Tibial nerve (tissue), 4 donors: Measurements from ENCODE around the gene FUCA2. TPM values are rescaled to one million over a fixed set of nuclear protein-coding genes. Genes with fewer than 3 reads are reported as not detected.
A peak's percentile ranks its signal among the peaks of the same experiment; 100 is the strongest.

Experiments used
- DNase-seq, 2 donors: peaks; one replicate each; pipeline ENCODE4 v3.0.0-alpha.2; 2019; ENCODE audit warnings: low spot score in 2 of 2
- H3K27ac ChIP-seq, 4 donors: fragments of 200-600 bp; sonication (generic) in 3 of 4; one replicate each; pipeline ENCODE4 v1.5.1; 2017 to 2019; ENCODE audit warnings: mild to moderate bottlenecking in 1 of 4
- H3K27me3 ChIP-seq, 2 donors: fragments of 200-600 bp; sonication (generic) in 1 of 2; one replicate each; pipeline versions ENCODE4 v1.5.1 to v1.6.0; 2017 to 2019
- H3K36me3 ChIP-seq, 3 donors: fragments of 200-600 bp; sonication (generic); one replicate each; pipeline ENCODE4 v1.5.1; 2018 to 2019
- H3K4me1 ChIP-seq, 4 donors: fragments of 200-600 bp; sonication (generic) in 3 of 4; one replicate each; pipeline ENCODE4 v1.5.1; 2017 to 2019
- H3K4me3 ChIP-seq, 4 donors: fragments of 200-600 bp; sonication (generic) in 3 of 4; one replicate each; pipeline ENCODE4 v1.5.1; 2017 to 2019; ENCODE audit warnings: mild to moderate bottlenecking in 1 of 4, moderate library complexity in 1 of 4
- H3K9me3 ChIP-seq, 4 donors: fragments of 200-600 bp; sonication (generic) in 3 of 4; one replicate each; pipeline ENCODE4 v1.5.1; 2017 to 2019
- EP300 ChIP-seq, 2 donors: sonication (generic); formaldehyde crosslinking; IDR thresholded peaks; one replicate each; pipeline ENCODE4 v1.6.1; 2017; ENCODE audit warnings: antibody characterized with exemption in 2 of 2, mild to moderate bottlenecking in 1 of 2
- POLR2A ChIP-seq, 2 donors: fragments of 450-650 bp; IDR thresholded peaks; one replicate each; pipeline ENCODE4 v1.6.1; 2017; ENCODE audit warnings: antibody characterized with exemption in 2 of 2, mild to moderate bottlenecking in 2 of 2, moderate library complexity in 2 of 2
- WGBS, 2 donors: methylation state at CpG; one replicate each; pipeline ENCODE4 v1.1.5; 2018; 5-methylcytosine and 5-hydroxymethylcytosine counted together
- total RNA-seq, 4 donors: library from RNA; depleted of rRNA; stranded (reverse); fragments of >200 nt; gene quantifications; one replicate each; pipeline ENCODE4 v1.1.0, GENCODE V29; 2016
- TF ChIP-seq, protein P1 (sequence below), 5 experiments: fragments of 200-600 bp in 3 of 5; fragments of 450-650 bp in 2 of 5; sonication (generic) in 3 of 5; IDR thresholded peaks; one replicate each; pipeline ENCODE4 v1.5.1; 2016 to 2019; ENCODE audit warnings: antibody characterized with exemption in 5 of 5, mild to moderate bottlenecking in 3 of 5, moderate library complexity in 2 of 5

Gene FUCA2
- total RNA-seq, 4 donors from 2014 or later: 24.9 to 49.6 (median 33.6) TPM

DNA sequence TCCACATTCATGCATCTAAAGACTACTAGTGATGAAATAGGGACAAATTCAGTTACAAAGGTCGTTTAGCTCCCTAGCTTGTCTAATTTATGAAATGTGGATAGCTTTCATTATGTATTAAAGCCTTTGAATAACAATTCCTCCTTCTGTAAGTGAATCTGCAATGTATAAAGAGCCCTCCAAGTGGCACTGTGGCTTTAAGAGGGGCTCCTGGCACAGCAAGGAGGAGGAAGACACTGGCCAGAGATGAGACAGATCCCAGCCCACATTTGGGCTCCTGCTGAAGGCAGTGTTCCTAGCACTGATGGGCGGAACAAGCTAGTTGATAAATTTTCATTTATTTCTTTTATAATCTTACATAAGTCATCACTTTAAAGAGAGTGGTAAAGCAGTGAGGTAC lies 17.6 kb upstream of the FUCA2 start:
- 39 to 46% methylated on average over 2 of the region's 2 CpGs for WGBS, 2 donors

DNA sequence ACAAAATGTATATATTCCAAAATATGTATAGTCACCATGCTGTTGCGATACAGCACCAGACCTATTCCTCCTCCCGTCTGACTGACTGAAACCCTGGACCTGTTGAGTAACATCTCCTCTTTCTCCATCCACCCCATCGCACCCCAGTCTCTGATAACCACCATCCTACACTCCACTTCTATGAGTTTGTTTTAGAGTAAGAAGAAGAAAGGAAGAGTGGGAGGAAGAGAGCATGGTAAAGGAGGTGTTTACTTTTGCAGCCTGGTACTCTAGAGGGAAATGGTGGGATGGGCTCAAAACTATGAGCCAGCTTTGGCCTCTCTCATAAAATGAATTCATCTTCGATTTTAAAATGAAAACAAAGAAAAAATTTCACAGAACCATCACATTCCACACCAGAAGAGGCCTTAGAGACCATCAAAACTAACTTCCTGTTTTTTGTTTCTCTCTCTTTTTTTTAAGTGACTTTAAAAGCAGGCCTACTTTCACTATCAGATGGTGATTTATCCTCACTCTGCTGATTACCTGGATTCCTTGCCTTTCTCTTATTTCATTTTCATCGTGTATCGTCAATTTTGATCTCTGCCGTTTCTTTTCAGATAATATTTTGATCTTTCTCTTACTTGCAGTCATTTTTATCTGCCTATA lies 16.8 kb upstream of the FUCA2 start:
- Histone ChIP-seq H3K27ac (peak overlapping the region in 3 of 4 donors; percentile 27 to 43 (median 31)), H3K27me3 (no peaks in the 10 kb centered on the region), H3K9me3 (no peaks in the 10 kb centered on the region), H3K36me3 (no peaks in the 10 kb centered on the region), H3K4me3 (no peak overlapping the region), H3K4me1 (peaks cover 0 to 15% (median 1%) of the 10 kb centered on the region in 4 donors)
- TF ChIP-seq EP300 (IDR thresholded peaks at IDR 0.05) (no peak), POLR2A (IDR thresholded peaks at IDR 0.05) (no peak)
- TF ChIP-seq, protein P1, sequence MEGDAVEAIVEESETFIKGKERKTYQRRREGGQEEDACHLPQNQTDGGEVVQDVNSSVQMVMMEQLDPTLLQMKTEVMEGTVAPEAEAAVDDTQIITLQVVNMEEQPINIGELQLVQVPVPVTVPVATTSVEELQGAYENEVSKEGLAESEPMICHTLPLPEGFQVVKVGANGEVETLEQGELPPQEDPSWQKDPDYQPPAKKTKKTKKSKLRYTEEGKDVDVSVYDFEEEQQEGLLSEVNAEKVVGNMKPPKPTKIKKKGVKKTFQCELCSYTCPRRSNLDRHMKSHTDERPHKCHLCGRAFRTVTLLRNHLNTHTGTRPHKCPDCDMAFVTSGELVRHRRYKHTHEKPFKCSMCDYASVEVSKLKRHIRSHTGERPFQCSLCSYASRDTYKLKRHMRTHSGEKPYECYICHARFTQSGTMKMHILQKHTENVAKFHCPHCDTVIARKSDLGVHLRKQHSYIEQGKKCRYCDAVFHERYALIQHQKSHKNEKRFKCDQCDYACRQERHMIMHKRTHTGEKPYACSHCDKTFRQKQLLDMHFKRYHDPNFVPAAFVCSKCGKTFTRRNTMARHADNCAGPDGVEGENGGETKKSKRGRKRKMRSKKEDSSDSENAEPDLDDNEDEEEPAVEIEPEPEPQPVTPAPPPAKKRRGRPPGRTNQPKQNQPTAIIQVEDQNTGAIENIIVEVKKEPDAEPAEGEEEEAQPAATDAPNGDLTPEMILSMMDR (IDR thresholded peaks at IDR 0.05): no peak
- no peak for DNase-seq
- 65 to 70% methylated on average over 7 of the region's 7 CpGs for WGBS, 2 donors

More for the DNA sequence above, 17.6 kb upstream of the FUCA2 start:
- DNase-seq: no peak
- no peaks in the 10 kb centered on the region for H3K9me3 ChIP-seq
- H3K4me1 ChIP-seq: peaks cover 0 to 15% (median 1%) of the 10 kb centered on the region in 4 donors
- H3K4me3 ChIP-seq: no peak overlapping the region
- TF ChIP-seq, protein P1 (IDR thresholded peaks at IDR 0.05): no peak
- TF ChIP-seq EP300 (IDR thresholded peaks at IDR 0.05) (no peak), POLR2A (IDR thresholded peaks at IDR 0.05) (no peak)
- H3K36me3 ChIP-seq: no peaks in the 10 kb centered on the region
- no peak overlapping the region for H3K27ac ChIP-seq
- no peaks in the 10 kb centered on the region for H3K27me3 ChIP-seq

DNA sequence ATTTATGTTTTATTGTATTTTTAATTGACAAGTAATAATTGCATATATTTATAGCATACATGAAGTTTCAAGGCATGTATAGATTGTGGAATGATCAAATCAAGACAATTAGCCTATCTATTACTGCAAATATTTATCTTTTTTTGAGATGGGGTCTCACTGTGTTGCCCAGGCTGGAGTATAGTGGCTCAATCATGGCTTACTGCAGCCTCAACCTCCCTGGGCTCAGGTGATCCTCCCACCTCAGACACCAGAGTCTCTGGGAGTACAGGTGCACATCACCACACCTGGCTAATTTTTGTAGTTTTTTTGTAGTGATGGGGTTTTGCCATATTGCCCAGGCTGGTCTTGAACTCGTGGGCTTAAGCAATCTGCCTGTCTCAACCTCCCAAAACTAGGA lies 16.2 kb upstream of the FUCA2 start:
- H3K27me3 ChIP-seq: no peaks in the 10 kb centered on the region
- WGBS, 2 donors: 85 to 100% methylated on average over 1 of the region's 1 CpG
- no peak overlapping the region for H3K4me3 ChIP-seq
- no peaks in the 10 kb centered on the region for H3K9me3 ChIP-seq
- H3K4me1 ChIP-seq: peaks cover 0 to 15% (median 1%) of the 10 kb centered on the region in 4 donors
- DNase-seq: no peak
- H3K36me3 ChIP-seq: no peaks in the 10 kb centered on the region
- no peak for TF ChIP-seq POLR2A (IDR thresholded peaks at IDR 0.05)
- TF ChIP-seq EP300 (IDR thresholded peaks at IDR 0.05): no peak
- TF ChIP-seq, protein P1 (IDR thresholded peaks at IDR 0.05): no peak
- no peak overlapping the region for H3K27ac ChIP-seq

DNA sequence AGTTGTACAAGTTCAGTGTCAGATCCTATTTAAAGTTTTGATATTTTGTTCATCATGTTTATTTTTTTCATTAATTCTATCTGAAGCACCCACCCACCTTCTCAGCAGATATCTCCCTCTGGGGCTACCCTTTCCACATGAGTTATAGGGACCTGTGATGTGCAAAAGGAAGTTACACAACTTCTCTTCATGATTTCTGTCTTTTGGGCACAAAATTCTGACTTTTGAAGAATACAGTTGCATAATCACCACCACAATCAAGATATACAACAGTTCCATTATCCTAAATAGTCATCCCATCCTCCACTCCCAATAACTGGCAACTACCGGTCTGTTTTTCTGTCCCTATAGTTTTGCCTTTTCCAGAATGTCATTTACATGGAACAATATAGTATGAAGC lies 13.8 kb upstream of the FUCA2 start:
- Histone ChIP-seq H3K27ac (no peak overlapping the region), H3K4me3 (no peak overlapping the region), H3K36me3 (peaks cover 0 to 4% (median 0%) of the 10 kb centered on the region in 3 donors), H3K9me3 (no peaks in the 10 kb centered on the region), H3K27me3 (no peaks in the 10 kb centered on the region), H3K4me1 (peaks cover 0 to 15% (median 1%) of the 10 kb centered on the region in 4 donors)
- 46 to 50% methylated on average over 1 of the region's 1 CpG for WGBS, 2 donors
- TF ChIP-seq POLR2A (IDR thresholded peaks at IDR 0.05): no peak
- TF ChIP-seq EP300 (IDR thresholded peaks at IDR 0.05): no peak
- TF ChIP-seq, protein P1 (IDR thresholded peaks at IDR 0.05): no peak
- DNase-seq: no peak

DNA sequence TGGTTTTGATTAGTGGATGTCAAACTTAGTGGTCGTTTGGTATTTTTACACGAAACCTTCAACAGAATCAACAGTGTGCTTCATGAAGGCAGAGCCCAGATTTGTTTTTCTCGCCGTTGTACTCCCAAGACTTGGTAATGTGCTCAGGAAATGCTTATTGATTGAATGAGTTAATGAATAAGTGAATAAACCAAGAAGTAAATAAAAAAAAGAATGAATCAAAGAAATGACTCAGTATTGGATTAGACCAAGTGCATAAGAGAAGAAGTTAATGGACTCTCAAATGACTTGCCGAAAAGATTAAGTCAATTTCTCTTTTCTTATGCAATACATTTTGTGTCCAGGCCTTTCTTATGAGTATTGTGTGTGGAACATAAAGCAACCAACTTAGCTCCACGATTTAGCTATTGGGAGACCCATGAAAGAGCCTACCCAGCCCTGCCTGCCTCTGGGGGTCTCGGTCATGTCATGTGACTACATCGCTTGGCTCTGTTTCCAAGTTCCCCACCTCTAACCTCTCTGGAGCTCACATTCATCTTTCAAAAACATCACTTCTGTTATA lies 10.6 kb upstream of the FUCA2 start:
- Histone ChIP-seq H3K27ac (no peak overlapping the region), H3K4me1 (no peaks in the 10 kb centered on the region), H3K4me3 (no peak overlapping the region), H3K27me3 (no peaks in the 10 kb centered on the region), H3K36me3 (peaks cover 0 to 10% (median 0%) of the 10 kb centered on the region in 3 donors), H3K9me3 (no peaks in the 10 kb centered on the region)
- DNase-seq: no peak
- no peak for TF ChIP-seq POLR2A (IDR thresholded peaks at IDR 0.05)
- WGBS, 2 donors: 84 to 90% methylated on average over 8 of the region's 8 CpGs
